ENCODE results near the gene ETFA. TPM values are rescaled to one million over a fixed set of nuclear protein-coding genes. Genes with fewer than 3 reads are reported as not detected.

ETFA gene
- total RNA-seq, 1 experiment from 2014 or later = 84.4 TPM

- TF ChIP-seq AR (CRISPR knock-in tag; IDR thresholded peaks at IDR 0.05) (no peak), PRDM15 (CRISPR knock-in tag; IDR thresholded peaks at IDR 0.05) (no peak), ZBTB43 (CRISPR knock-in tag; IDR thresholded peaks at IDR 0.05) (no peak), IRF2 (CRISPR knock-in tag; IDR thresholded peaks at IDR 0.05; ENCODE audit: borderline replicate concordance, low read depth) (no peak), ERG (CRISPR knock-in tag; IDR thresholded peaks at IDR 0.05) (no peak), FOXP1 (CRISPR knock-in tag; IDR thresholded peaks at IDR 0.05; ENCODE audit: borderline replicate concordance) (no peak), OVOL2 (CRISPR knock-in tag; IDR thresholded peaks at IDR 0.05; ENCODE audit: borderline replicate concordance) (no peak), FOXP4 (CRISPR knock-in tag; IDR thresholded peaks at IDR 0.05) (no peak), ZNF219 (CRISPR knock-in tag; IDR thresholded peaks at IDR 0.05; ENCODE audit: borderline replicate concordance) (no peak), ZNF138 (CRISPR knock-in tag; conservative IDR thresholded peaks at IDR 0.05) (no peak), ZSCAN18 (CRISPR knock-in tag; IDR thresholded peaks at IDR 0.05) (no peak)
Observed at GRCh38 chr15:76328106-76328696, 16.9 kb upstream of the ETFA start (continued).
